Cardiac muscle cell (in vitro differentiated cells and primary cell): ENCODE results near the gene PITPNM1. TPM values are rescaled to one million over a fixed set of nuclear protein-coding genes. Genes with fewer than 3 reads are reported as not detected.
"Not testable (repeated sequence)": the region's sequence is repeated elsewhere in the genome, so short reads cannot be mapped to it uniquely, and the experiment has no call there.

Experiments
- DNase-seq, 2 donors: peaks; one replicate each; pipeline versions ENCODE4 v3.0.0 to v3.0.0-alpha.2; 2010 to 2017; ENCODE audit warnings: low read depth in 1 of 2, low spot score in 1 of 2
- H3K27ac ChIP-seq: fragments of 200-600 bp; sonication (generic); 2 replicates; pipeline ENCODE4 v1.5.1; 2016
- H3K27me3 ChIP-seq: fragments of 200-600 bp; sonication (generic); 2 replicates; pipeline ENCODE4 v1.6.0; 2016; ENCODE audit warnings: control low read depth
- H3K36me3 ChIP-seq: fragments of 200-600 bp; sonication (generic); 2 replicates; pipeline ENCODE4 v1.5.1; 2016; ENCODE audit warnings: control low read depth
- H3K4me1 ChIP-seq: fragments of 200-600 bp; sonication (generic); 2 replicates; pipeline ENCODE4 v1.8.1; 2017; ENCODE audit warnings: low read depth, mild to moderate bottlenecking, mixed run types
- H3K4me3 ChIP-seq: fragments of 200-600 bp; sonication (generic); 2 replicates; pipeline ENCODE4 v1.5.1; 2016; ENCODE audit warnings: mild to moderate bottlenecking
- H3K9me3 ChIP-seq: fragments of 200-600 bp; sonication (generic); 2 replicates; pipeline ENCODE4 v1.5.1; 2017; ENCODE audit warnings: low read depth, mild to moderate bottlenecking, control low read depth
- polyA plus RNA-seq: library from polyadenylated mRNA; unstranded; fragments of >200 nt; fragmentation: Nextera tagmentation; extraction: Ambion mirVana; gene quantifications from 2 replicates; pipeline ENCODE4 v1.2.1, GENCODE V29; 2016
- total RNA-seq: library from RNA; depleted of rRNA; stranded (reverse); fragments of >200 nt; gene quantifications from 2 replicates; pipeline ENCODE4 v1.2.3, GENCODE V29; 2016
- TF ChIP-seq, protein P1 (sequence below): IDR thresholded peaks from 2 replicates; pipeline ENCODE4 v1.5.1; 2012; ENCODE audit warnings: low read depth, mild to moderate bottlenecking, low read length

The PITPNM1 gene
- total and polyA plus RNA-seq, 2 experiments from 2014 or later: 24.8 to 58.5 TPM

DNA sequence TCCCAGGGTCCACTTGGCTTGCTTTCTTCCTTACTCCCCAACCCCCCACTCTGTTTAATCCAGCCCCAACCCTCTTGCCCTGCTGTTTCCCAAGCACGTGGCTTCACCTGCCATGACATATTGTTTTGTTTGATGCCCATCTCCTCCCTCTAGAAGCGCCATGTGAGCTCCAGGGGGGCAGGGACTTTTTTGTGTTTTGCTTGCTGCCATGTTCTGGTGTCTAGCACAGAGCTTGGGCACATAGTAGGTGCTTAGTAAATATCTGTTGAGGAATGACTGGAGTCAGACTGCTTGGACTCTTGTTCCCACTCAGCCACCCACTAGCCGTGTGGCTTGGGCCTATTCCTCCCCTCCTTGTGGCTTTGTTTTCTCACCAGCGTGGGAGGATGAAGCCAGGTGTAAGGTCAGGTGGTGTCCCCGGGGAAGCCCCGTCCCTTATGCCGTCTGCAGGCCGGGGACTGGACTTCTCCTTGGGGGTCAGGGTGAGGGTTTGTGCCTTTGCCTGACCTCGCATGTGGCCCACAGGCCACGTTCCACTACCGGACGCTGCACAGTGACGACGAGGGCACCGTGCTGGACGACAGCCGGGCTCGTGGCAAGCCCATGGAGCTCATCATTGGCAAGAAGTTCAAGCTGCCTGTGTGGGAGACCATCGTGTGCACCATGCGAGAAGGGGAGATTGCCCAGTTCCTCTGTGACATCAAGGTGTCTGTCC is 18.5 kb downstream of the PITPNM1 start:
- Histone ChIP-seq H3K4me3 (no peak overlapping the region), H3K4me1 (no peaks in the 10 kb centered on the region), H3K27ac (no peak overlapping the region), H3K36me3 (peaks cover 3% of the 10 kb centered on the region), H3K27me3 (no peaks in the 10 kb centered on the region), H3K9me3 (no peaks in the 10 kb centered on the region)
- no peak for DNase-seq
- TF ChIP-seq, protein P1, sequence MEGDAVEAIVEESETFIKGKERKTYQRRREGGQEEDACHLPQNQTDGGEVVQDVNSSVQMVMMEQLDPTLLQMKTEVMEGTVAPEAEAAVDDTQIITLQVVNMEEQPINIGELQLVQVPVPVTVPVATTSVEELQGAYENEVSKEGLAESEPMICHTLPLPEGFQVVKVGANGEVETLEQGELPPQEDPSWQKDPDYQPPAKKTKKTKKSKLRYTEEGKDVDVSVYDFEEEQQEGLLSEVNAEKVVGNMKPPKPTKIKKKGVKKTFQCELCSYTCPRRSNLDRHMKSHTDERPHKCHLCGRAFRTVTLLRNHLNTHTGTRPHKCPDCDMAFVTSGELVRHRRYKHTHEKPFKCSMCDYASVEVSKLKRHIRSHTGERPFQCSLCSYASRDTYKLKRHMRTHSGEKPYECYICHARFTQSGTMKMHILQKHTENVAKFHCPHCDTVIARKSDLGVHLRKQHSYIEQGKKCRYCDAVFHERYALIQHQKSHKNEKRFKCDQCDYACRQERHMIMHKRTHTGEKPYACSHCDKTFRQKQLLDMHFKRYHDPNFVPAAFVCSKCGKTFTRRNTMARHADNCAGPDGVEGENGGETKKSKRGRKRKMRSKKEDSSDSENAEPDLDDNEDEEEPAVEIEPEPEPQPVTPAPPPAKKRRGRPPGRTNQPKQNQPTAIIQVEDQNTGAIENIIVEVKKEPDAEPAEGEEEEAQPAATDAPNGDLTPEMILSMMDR: no peak

DNA sequence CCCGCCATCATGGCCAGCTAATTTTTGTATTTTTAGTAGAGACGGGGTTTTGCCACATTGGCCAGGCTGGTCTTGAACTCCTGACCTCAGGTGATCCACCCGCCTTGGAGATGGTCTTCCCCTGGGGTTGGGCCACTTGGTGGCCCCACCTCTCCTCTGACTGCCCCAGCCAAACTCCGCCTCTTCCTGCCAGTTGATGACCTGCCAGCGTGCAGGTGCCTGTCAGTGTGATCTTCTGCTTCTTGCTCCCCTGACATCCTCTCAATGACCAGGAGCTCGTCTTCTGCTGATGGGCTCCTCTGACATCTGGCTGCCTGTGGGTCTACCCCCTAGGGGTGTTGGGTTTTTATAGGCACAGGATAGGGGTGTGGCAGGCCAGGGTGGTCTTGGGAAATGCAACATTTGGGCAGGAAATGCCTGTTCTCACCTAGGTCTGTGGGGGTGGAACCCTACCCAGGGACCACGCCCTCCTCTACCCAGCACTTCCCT is 19.2 kb downstream of the PITPNM1 start:
- not testable (repeated sequence) for H3K27ac ChIP-seq, H3K36me3 ChIP-seq, H3K27me3 ChIP-seq, H3K4me3 ChIP-seq, DNase-seq, H3K9me3 ChIP-seq, H3K4me1 ChIP-seq

DNA sequence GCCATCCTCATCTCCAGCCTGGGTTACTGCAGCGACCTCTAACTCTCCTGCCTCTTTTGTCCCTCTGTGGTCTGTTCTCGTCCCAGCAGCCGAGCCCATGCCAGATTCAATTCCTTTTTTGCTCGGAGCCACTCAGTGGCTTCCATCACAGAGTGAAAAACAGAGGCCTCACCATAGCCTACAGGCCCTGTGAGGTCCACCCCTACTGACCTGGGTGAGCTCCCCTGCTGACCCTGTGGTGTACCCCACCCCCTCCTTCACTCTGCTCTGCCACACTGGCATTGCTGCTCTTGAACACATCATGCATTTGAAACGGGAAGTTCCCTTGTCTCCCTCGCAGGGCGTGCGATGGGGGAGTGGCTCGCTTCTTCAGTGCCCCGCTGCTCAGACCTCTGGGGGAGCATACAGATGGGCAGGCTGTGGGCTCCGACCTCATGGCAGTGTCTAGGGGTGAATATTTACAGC is 20.3 kb downstream of the PITPNM1 start:
- TF ChIP-seq, protein P1: no peak
- Histone ChIP-seq H3K36me3 (no peaks in the 10 kb centered on the region), H3K27ac (no peak overlapping the region), H3K9me3 (no peaks in the 10 kb centered on the region), H3K4me3 (no peak overlapping the region), H3K27me3 (no peaks in the 10 kb centered on the region), H3K4me1 (no peaks in the 10 kb centered on the region)
- DNase-seq: no peak

DNA sequence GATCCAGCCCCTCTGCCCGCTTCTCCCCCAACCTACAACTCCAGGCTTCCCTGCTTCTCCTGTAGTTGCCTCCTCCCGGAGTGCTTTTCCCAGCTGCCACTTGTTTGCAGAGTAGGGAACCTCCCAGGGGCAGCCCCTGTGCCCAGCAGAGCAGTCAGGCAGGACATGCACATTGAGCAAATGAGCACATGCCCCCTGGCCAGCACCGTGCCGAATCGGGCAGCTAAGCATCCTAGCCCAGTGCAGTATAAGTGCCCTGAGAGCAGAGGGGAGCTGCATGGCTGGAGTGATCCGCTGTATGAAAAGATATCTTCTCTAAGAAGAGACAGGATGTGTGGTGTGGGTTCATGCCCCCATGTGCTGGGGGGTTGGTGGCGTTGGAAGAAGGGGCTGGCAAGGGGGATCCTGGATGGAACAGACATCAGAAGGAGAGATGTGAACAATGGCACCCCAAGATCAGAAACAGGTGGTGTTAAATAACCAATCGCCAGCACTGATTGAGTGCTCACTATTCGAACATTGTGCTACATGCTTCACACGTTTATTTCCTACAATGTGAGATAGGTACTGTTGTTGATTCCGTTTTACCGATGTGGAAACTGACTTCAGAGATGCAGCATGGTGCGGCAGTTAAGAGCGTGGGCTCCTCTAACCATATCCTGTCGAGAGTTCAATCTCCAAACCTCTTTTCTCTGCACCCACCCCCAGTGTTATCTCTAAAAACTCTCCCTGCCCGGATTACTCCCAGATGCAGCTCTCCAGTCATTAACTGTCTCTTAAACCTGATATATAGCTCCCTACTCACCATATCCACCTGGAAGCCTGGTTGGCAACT is 21.1 kb downstream of the PITPNM1 start:
- Histone ChIP-seq H3K27ac (no peak overlapping the region), H3K27me3 (no peaks in the 10 kb centered on the region), H3K4me1 (no peaks in the 10 kb centered on the region), H3K9me3 (no peaks in the 10 kb centered on the region), H3K36me3 (no peaks in the 10 kb centered on the region), H3K4me3 (peak overlapping the region; percentile 37)
- DNase-seq: no peak
- TF ChIP-seq, protein P1: no peak

DNA sequence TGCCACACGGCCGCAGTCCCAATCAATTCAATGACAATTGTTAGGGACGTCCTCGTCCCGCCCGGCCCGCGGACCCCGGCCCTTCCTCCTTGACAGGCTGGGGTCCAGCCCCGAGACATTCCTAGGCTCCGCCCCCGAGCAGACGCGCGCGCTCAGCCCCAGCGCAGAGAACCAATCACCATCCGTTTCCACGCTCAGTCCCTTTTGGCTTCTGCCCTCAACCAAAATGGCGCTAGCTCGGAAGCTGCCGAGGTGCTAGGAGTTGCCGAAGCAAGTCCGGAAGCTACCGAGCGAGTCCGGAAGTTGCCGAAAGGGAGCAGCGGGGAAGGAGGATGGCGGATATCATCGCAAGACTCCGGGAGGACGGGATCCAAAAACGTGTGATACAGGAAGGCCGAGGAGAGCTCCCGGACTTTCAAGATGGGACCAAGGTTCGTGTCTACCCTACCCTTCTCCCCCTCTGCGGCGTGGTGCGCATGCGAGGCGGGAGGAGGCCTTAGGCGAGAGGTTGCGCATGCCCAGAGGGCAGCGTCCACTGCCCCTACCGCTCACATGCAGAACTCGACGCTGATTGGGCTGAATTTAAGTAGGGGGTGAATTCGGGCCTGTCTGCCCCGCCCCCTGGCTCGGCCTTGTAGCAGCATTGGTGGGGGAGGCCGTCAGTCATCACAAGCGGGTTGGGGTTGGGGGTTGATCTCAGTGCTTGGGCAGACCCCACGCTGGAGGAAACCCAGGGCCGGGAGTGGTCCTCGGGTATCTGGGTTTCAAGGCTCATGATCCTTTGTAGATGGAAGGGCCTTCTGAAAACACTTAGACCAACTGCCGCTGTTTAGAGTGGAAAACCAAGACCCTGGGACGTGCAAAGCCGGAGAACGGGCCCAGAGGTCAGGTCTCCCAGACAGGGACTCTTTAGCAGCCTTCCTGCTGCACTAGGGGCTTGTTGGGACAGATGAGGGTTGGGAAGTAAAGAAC is 22.1 kb downstream of the PITPNM1 start, which contains the start of gene AIP:
TSS of gene AIP (plus strand) at position 200 of the 972 bp plus-strand sequence. CDS start at position 333, 133 bp downstream.
- TF ChIP-seq, protein P1: peak; percentile 12
- no peaks in the 10 kb centered on the region for H3K9me3 ChIP-seq
- no peaks in the 10 kb centered on the region for H3K4me1 ChIP-seq
- peak within 1 kb of the TSS; percentile 37 for H3K4me3 ChIP-seq
- peak within 1 kb of the TSS; percentile 79 for H3K27ac ChIP-seq
- peak; percentile 97 to 98 for DNase-seq
- H3K36me3 ChIP-seq: no peaks in the 10 kb centered on the region
- H3K27me3 ChIP-seq: no peaks in the 10 kb centered on the region
